GM18873 (cell line): ENCODE data around the gene HLA-DPB1.
"Not testable (repeated sequence)": the region's sequence is repeated elsewhere in the genome, so short reads cannot be mapped to it uniquely, and the experiment has no call there.

Source experiments
- ATAC-seq: cut with Tn5 transposase; IDR thresholded peaks from one replicate; pipeline ENCODE4 v1.9.1; 2021; ENCODE audit warnings: mild to moderate bottlenecking, moderate library complexity, moderate number of reproducible peaks; ENCODE audit not compliant: unreplicated experiment, low FRiP score

The HLA-DPB1 gene

GRCh38 chr6:33075568-33076405 lies at the start of gene HLA-DPB1:
HLA-DPB1 (plus strand) TSS chr6:33075990; CDS start chr6:33076042, 52 bp downstream.
- ATAC-seq: peak; percentile 65

- no peak for ATAC-seq
These were observed 47.5 kb upstream of the HLA-DPB1 start for GRCh38 chr6:33028220-33028849.

- ATAC-seq: peak; percentile 62
These were observed 46.2 kb upstream of the HLA-DPB1 start for GRCh38 chr6:33029328-33030184.

- no peak for ATAC-seq
These were observed 45.5 kb upstream of the HLA-DPB1 start for GRCh38 chr6:33030245-33030644.

GRCh38 chr6:33034554-33034953 lies 41.2 kb upstream of the HLA-DPB1 start:
- ATAC-seq: no peak

GRCh38 chr6:33036535-33036934 lies 39.3 kb upstream of the HLA-DPB1 start:
- ATAC-seq: no peak

- no peak for ATAC-seq
These were observed 35.6 kb upstream of the HLA-DPB1 start for GRCh38 chr6:33040157-33040556.

GRCh38 chr6:33049323-33050013 lies 26.3 kb upstream of the HLA-DPB1 start:
- ATAC-seq: no peak

- no peak for ATAC-seq
These were observed 25.6 kb upstream of the HLA-DPB1 start for GRCh38 chr6:33050014-33050810.

GRCh38 chr6:33052627-33053026 lies 23.2 kb upstream of the HLA-DPB1 start:
- ATAC-seq: no peak

- no peak for ATAC-seq
These were observed 22.6 kb upstream of the HLA-DPB1 start for GRCh38 chr6:33053230-33053629.

GRCh38 chr6:33057222-33058150 lies 18.3 kb upstream of the HLA-DPB1 start:
- ATAC-seq: no peak

GRCh38 chr6:33061987-33062386 lies 13.8 kb upstream of the HLA-DPB1 start:
- ATAC-seq: no peak

GRCh38 chr6:33063435-33063834 lies 12.4 kb upstream of the HLA-DPB1 start:
- ATAC-seq: not testable (repeated sequence)

GRCh38 chr6:33064723-33065122 lies 11.1 kb upstream of the HLA-DPB1 start:
- ATAC-seq: no peak

- ATAC-seq: no peak
These were observed 10.5 kb upstream of the HLA-DPB1 start for GRCh38 chr6:33065312-33065711.

- ATAC-seq: no peak
These were observed 8.8 kb upstream of the HLA-DPB1 start for GRCh38 chr6:33066917-33067521.
